NCI-H1436 treated with DMSO at 0.1 percent for 48 hours (cell line): ENCODE measurements around the gene DCC.

Source experiments
- DNase-seq: peaks from one replicate; lab custom pipeline; 2025; lab: John Stamatoyannopoulos, UW

The DCC gene

GRCh38 chr18:52426041-52426440, 86.0 kb downstream of the DCC start:
- no peak for DNase-seq

GRCh38 chr18:52426462-52426861, 86.5 kb downstream of the DCC start:
- DNase-seq = no peak

GRCh38 chr18:52427521-52428175, 87.7 kb downstream of the DCC start:
- no peak for DNase-seq

- DNase-seq = no peak
Measured at GRCh38 chr18:52431683-52432082, 91.7 kb downstream of the DCC start.

- no peak for DNase-seq
Measured at GRCh38 chr18:52433797-52434196, 93.8 kb downstream of the DCC start.

- DNase-seq = no peak
Measured at GRCh38 chr18:52435301-52435700, 95.3 kb downstream of the DCC start.

GRCh38 chr18:52437161-52437560, 97.2 kb downstream of the DCC start:
- no peak for DNase-seq

GRCh38 chr18:52439457-52439856, 99.5 kb downstream of the DCC start:
- DNase-seq = no peak

GRCh38 chr18:52441794-52442193, 101.8 kb downstream of the DCC start:
- no peak for DNase-seq

- DNase-seq = no peak
Measured at GRCh38 chr18:52442686-52443085, 102.7 kb downstream of the DCC start.

- DNase-seq = no peak
Measured at GRCh38 chr18:52451256-52451655, 111.3 kb downstream of the DCC start.

- DNase-seq = no peak
Measured at GRCh38 chr18:52451851-52452250, 111.9 kb downstream of the DCC start.

GRCh38 chr18:52452427-52452826, 112.4 kb downstream of the DCC start:
- DNase-seq = no peak

- DNase-seq = no peak
Measured at GRCh38 chr18:52459890-52460289, 119.9 kb downstream of the DCC start.

GRCh38 chr18:52462853-52463252, 122.9 kb downstream of the DCC start:
- no peak for DNase-seq

GRCh38 chr18:52465391-52465790, 125.4 kb downstream of the DCC start:
- no peak for DNase-seq

- DNase-seq = no peak
Measured at GRCh38 chr18:52468496-52468895, 128.5 kb downstream of the DCC start.

GRCh38 chr18:52475325-52475724, 135.3 kb downstream of the DCC start:
- no peak for DNase-seq

- no peak for DNase-seq
Measured at GRCh38 chr18:52481116-52481515, 141.1 kb downstream of the DCC start.

GRCh38 chr18:52484977-52485376, 145.0 kb downstream of the DCC start:
- no peak for DNase-seq

GRCh38 chr18:52486052-52486451, 146.1 kb downstream of the DCC start:
- no peak for DNase-seq

GRCh38 chr18:52489396-52490306, 149.7 kb downstream of the DCC start:
- peak; percentile 47 for DNase-seq

GRCh38 chr18:52496426-52496825, 156.4 kb downstream of the DCC start:
- no peak for DNase-seq
